ENCODE data around the gene ODAD2.

The ODAD2 gene

DNA sequence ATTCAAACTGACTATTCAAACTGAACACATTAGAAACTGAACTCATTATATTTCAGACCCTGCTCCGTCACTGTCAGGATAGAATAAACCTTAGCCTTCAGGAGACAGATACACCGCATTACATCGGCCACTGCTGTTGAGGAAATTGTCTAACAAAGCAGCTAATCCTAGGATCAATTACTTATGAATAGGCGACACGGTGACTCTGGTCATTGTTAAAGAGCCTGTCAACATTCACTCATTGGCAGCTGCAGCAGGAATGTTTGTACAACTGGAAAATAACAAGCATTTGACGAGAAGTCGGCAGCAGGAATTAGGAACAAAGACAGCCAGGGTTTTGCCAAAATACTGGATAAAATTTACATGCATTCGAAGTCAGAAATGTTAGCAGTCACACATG, 141.3 kb downstream of the ODAD2 start:
- TF ChIP-seq, protein P1, sequence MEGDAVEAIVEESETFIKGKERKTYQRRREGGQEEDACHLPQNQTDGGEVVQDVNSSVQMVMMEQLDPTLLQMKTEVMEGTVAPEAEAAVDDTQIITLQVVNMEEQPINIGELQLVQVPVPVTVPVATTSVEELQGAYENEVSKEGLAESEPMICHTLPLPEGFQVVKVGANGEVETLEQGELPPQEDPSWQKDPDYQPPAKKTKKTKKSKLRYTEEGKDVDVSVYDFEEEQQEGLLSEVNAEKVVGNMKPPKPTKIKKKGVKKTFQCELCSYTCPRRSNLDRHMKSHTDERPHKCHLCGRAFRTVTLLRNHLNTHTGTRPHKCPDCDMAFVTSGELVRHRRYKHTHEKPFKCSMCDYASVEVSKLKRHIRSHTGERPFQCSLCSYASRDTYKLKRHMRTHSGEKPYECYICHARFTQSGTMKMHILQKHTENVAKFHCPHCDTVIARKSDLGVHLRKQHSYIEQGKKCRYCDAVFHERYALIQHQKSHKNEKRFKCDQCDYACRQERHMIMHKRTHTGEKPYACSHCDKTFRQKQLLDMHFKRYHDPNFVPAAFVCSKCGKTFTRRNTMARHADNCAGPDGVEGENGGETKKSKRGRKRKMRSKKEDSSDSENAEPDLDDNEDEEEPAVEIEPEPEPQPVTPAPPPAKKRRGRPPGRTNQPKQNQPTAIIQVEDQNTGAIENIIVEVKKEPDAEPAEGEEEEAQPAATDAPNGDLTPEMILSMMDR (conservative IDR thresholded peaks at IDR 0.05; ENCODE audit: low read depth, low read length), result no peak
- no peak for DNase-seq (ENCODE audit: low read depth)
- H3K4me3 ChIP-seq (ENCODE audit: low read depth, low read length), result no peak overlapping the region

DNA sequence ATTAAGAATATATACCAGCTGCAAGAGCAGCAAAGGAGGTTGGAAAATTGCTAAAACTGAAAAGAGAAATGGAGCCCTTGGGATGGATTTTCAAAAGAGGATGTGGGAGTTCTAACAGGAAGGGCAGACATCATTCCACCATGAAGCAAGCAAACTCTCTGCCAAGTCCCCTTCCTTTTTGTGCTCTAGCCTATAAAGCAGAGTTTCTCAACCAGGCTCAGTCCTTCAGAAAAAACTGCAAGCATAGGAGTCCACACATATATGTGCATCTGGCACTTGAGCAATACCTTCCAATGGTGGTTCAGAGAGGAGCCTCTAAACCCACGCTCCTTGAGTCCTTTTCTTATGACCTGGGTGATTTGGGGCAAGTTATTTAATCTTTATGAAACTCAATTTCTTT, 154.7 kb downstream of the ODAD2 start:
- H3K4me3 ChIP-seq (ENCODE audit: low read depth, low read length), result no peak overlapping the region
- no peak for DNase-seq (ENCODE audit: low read depth)
- TF ChIP-seq, protein P1 (conservative IDR thresholded peaks at IDR 0.05; ENCODE audit: low read depth, low read length), result no peak

DNA sequence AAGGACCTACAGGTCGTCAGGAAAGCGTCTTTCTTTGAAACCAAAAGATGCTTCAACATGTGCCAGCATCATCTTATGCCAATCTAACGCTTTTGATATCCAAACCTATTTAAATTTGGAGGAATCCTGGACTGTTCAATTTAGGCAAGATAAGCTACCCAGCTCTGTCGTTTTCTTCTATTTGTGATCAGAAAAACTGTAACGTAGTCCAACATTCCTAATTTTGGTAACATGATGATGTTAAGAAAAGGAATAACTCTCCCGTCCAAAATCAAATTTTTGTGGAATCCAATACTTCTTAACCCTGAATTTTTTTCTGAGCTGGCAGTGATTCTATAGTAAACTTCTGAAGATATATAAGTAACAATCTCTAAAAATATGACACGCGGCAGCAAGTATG, 160.0 kb downstream of the ODAD2 start:
- TF ChIP-seq, protein P1 (conservative IDR thresholded peaks at IDR 0.05; ENCODE audit: low read depth, low read length), result no peak
- no peak for DNase-seq (ENCODE audit: low read depth)

DNA sequence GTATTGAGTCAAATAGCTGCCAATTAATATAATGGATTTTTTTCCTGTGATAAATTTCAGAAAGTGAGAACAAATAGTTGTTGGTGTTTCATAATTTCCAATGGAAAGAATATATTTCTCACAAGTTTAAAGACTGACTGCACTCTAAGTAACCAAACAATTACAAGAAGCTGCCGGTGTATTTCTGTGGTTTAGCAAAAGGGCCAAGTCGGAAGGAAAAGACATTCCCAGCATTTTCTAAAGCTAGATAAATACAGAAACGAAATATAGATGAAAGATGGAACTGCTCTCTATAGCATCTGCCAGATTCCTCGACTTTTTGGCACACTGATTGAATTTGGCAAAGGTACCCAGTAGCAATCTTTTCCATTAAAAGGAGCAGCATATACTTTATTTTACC, 160.5 kb downstream of the ODAD2 start:
- no peak for DNase-seq (ENCODE audit: low read depth)
- no peak overlapping the region for H3K4me3 ChIP-seq (ENCODE audit: low read depth, low read length)
- TF ChIP-seq, protein P1 (conservative IDR thresholded peaks at IDR 0.05; ENCODE audit: low read depth, low read length), result no peak

More for the DNA sequence above, 160.0 kb downstream of the ODAD2 start:
- no peak overlapping the region for H3K4me3 ChIP-seq (ENCODE audit: low read depth, low read length)

DNA sequence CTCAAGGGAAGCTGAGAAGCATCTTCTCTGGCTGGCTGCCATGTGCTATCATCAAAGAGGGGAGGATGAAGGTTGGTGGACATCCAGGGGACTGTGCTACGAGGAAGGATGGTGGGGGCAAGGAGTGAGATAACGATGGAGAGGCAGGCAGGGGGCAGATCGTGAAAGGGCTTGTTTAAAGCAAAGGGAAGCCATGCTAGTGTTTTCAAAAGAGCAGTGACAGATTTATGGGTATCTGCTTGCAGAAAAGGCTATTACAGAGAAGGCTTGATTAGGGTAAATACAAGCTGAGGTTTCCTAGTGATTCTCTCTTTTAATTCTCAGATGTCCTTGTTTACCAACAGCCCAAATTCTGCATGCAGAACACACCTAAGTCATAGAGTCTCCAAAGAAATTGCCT, 164.4 kb downstream of the ODAD2 start:
- DNase-seq (ENCODE audit: low read depth), result no peak
- TF ChIP-seq, protein P1 (conservative IDR thresholded peaks at IDR 0.05; ENCODE audit: low read depth, low read length), result no peak
- no peak overlapping the region for H3K4me3 ChIP-seq (ENCODE audit: low read depth, low read length)

DNA sequence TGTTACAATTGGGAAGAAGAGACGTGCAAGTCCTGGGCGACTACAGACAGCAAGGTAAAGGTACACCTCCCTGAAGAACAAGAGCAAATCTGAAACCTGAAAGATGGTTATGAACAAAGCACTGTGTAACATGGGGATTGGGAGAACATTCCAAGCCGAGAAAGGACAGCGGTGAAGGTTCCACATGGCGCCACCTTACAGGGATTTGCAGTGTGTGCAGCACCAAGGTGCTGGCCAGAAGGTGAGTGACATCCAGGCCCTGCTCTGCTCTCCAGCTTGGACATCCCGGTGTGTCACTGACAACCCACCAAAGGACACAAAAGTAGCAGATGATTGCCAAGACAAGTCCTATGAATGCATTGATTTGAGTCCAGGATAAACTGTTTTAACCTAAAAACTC, 165.1 kb downstream of the ODAD2 start:
- no peak for DNase-seq (ENCODE audit: low read depth)
- H3K4me3 ChIP-seq (ENCODE audit: low read depth, low read length), result no peak overlapping the region
- TF ChIP-seq, protein P1 (conservative IDR thresholded peaks at IDR 0.05; ENCODE audit: low read depth, low read length), result no peak

DNA sequence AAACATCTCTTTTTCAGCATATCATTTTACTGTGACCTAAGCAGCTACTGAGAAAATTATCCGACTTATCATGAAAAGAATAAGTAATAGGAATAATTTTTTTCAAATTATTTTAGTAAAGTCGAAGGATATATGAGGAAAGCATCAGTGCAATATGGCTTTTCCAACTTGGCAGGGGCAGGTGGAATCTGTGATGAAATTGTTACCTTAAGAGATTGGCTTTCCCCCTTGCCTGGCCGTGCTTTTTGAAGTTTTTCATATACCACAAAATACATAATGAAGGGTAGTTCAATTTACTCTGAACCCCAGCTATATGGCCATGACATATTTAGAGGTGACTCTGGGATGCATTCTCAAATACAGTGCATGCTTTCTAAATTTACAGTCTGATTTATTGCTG, 166.1 kb downstream of the ODAD2 start:
- TF ChIP-seq, protein P1 (conservative IDR thresholded peaks at IDR 0.05; ENCODE audit: low read depth, low read length), result no peak
- DNase-seq (ENCODE audit: low read depth), result no peak
- no peak overlapping the region for H3K4me3 ChIP-seq (ENCODE audit: low read depth, low read length)
